Colonic mucosa (tissue), 4 donors: ENCODE measurements around the gene MSMO1. TPM values are rescaled to one million over a fixed set of nuclear protein-coding genes. Genes with fewer than 3 reads are reported as not detected.

Source experiments
- DNase-seq: peaks from one replicate; pipeline ENCODE4 v3.0.0-alpha.2; 2020
- H3K27ac ChIP-seq: fragments of 200-600 bp; one replicate; pipeline ENCODE4 v1.8.0; 2021
- H3K27me3 ChIP-seq: fragments of 200-600 bp; one replicate; pipeline ENCODE4 v1.8.0; 2021
- H3K36me3 ChIP-seq: fragments of 200-600 bp; one replicate; pipeline ENCODE4 v1.8.0; 2021
- H3K4me1 ChIP-seq: fragments of 200-600 bp; one replicate; pipeline ENCODE4 v1.8.0; 2021; ENCODE audit warnings: mild to moderate bottlenecking
- H3K4me3 ChIP-seq: fragments of 200-600 bp; one replicate; pipeline ENCODE4 v1.8.0; 2021
- H3K9ac ChIP-seq, 2 donors: one replicate each; pipeline ENCODE4 v1.7.0; 2013; ENCODE audit warnings: control low read depth in 2 of 2, low read depth in 2 of 2, low read length in 2 of 2
- H3K9me3 ChIP-seq: fragments of 200-600 bp; one replicate; pipeline ENCODE4 v1.8.0; 2021
- CTCF ChIP-seq: fragments of 200-600 bp; IDR thresholded peaks from one replicate; pipeline ENCODE4 v1.8.0; 2022; ENCODE audit warnings: antibody characterized with exemption, mild to moderate bottlenecking
- intact Hi-C: fragments of 100-400 bp; cut with DNase I; formaldehyde crosslinking; loops from one replicate; pipeline ENCODE4 v1.14.1; 2022
- total RNA-seq, 2 donors: library from RNA; stranded (reverse); fragmentation: NEBNext Ultra II Directional in 1 of 2; extraction: Animal tissue kit (Norgen Biotek cat#: 25700) in 1 of 2; gene quantifications; one replicate each; pipeline ENCODE4 v1.2.1, GENCODE V29; 2021
- donor health status: healthy.
- donor health status: DM: no; HTN: no; CAD: no.
- donor health status: DM: no; HTN: no; CAD: no.

MSMO1 gene
- total RNA-seq, 2 donors from 2014 or later: 51.7 to 290 TPM

DNA sequence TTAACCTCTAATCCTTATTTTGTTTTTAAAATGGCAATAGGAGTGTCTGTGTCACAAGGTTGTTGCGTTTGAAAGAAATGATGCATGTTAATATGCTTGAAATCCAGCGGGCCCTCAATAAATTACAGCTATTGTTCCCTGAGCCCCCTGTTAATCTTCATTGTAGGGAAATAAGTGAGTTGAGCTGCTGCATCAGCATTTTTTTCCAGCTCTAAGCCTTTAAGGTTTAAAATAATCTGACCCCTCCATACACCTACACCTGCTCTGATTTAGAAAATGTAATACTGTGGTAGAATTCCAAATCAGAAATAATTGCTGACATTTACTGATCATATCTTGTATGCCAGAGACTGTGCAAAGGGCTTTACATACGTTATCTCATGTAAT, 2.6 kb upstream of the MSMO1 start:
- DNase-seq: no peak
- H3K4me1 ChIP-seq: no peaks in the 10 kb centered on the region
- no peak overlapping the region for H3K4me3 ChIP-seq
- no peak for TF ChIP-seq CTCF
- intact Hi-C loops: loop anchor here (10.0 kb wide), 1 partner anchor 120 kb away; the partner anchor contains the start of gene KLHL2
- H3K36me3 ChIP-seq: no peaks in the 10 kb centered on the region
- H3K9me3 ChIP-seq: no peaks in the 10 kb centered on the region
- H3K27ac ChIP-seq: no peak overlapping the region
- no peak overlapping the region for H3K9ac ChIP-seq
- H3K27me3 ChIP-seq: no peaks in the 10 kb centered on the region

DNA sequence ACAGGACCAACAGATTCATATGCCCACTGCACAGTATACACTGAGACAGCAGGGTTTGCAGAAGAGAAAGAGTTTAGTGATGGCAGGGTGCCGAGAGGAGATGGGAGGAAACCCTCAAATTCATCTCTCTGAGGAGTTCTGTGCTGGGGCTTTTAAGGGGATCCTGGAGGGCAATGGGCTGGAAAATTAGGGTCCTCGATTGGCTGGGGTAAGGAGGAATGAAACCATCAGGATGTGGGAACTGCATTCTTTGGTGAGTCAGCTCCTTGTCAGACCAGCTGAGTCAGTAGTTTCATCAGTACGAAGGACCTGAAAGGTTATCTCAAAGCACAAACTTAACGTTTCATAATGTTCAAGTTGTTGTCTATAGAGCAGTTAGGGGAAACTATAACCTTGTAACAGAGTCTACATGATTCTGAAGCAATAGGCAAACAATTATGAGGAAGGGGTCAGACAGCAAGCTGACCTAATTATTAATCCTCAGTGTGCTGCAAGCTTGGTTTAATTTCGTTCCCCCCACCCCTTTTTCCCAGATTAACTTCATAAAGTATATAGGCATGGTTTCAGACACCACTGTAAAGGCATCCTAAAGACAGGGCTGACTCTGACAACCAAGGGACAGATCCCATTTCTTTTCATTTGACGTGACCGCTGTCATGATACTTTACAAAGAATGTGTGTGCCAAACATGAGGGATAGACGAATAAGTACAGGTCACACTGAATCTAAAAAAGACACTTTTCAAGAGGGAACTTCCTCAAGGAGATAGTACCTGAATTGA, 1.5 kb upstream of the MSMO1 start:
- H3K9ac ChIP-seq: no peak overlapping the region
- no peak for DNase-seq
- intact Hi-C loops: loop anchor here (10.0 kb wide), 1 partner anchor 121 kb away; the partner anchor contains the start of gene KLHL2
- no peak for TF ChIP-seq CTCF
- no peaks in the 10 kb centered on the region for H3K4me1 ChIP-seq
- no peak overlapping the region for H3K27ac ChIP-seq
- H3K9me3 ChIP-seq: no peaks in the 10 kb centered on the region
- H3K27me3 ChIP-seq: no peaks in the 10 kb centered on the region
- no peaks in the 10 kb centered on the region for H3K36me3 ChIP-seq
- H3K4me3 ChIP-seq: no peak overlapping the region

GRCh38 chr4:165326831-165327210, 648 bp upstream of the MSMO1 start:
- intact Hi-C loops: loop anchor here (10.0 kb wide), 1 partner anchor 122 kb away; the partner anchor contains the start of gene KLHL2
- peak overlapping the region; percentile 93 for H3K4me3 ChIP-seq
- no peak for TF ChIP-seq CTCF
- H3K36me3 ChIP-seq: no peaks in the 10 kb centered on the region
- peak; percentile 53 for DNase-seq
- H3K9me3 ChIP-seq: no peaks in the 10 kb centered on the region
- H3K4me1 ChIP-seq: no peaks in the 10 kb centered on the region
- no peaks in the 10 kb centered on the region for H3K27me3 ChIP-seq
- H3K27ac ChIP-seq: peak overlapping the region; percentile 91
- peak overlapping the region in 1 of 2 donors; percentile 72 for H3K9ac ChIP-seq

DNA sequence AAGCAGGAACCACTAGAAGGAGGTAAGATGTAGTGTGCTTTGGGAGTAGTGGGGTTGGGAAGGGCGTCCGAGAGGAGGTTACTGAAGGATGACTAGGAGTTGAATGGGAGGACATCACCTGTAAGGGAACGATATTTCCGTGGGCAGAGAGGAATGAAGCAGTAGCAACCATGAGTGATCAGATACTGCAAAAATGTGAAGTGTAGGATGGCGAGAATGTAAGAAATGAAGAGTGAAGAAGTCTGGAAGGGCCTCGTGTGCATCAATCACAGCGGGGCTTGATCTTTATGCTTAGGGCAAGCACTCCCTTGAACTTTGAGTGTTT, 594 bp downstream of the MSMO1 start:
- H3K27ac ChIP-seq: peak overlapping the region; percentile 91

GRCh38 chr4:165328708-165329107, 1.2 kb downstream of the MSMO1 start:
- Histone ChIP-seq H3K9ac (peak overlapping the region in 1 of 2 donors; percentile 87), H3K4me1 (no peaks in the 10 kb centered on the region), H3K27ac (peak overlapping the region; percentile 91), H3K36me3 (no peaks in the 10 kb centered on the region), H3K4me3 (peak overlapping the region; percentile 93), H3K27me3 (no peaks in the 10 kb centered on the region), H3K9me3 (no peaks in the 10 kb centered on the region)
- intact Hi-C loops: loop anchor here (10.0 kb wide), 1 partner anchor 124 kb away; the partner anchor contains the start of gene KLHL2
- peak; percentile 38 for DNase-seq
- TF ChIP-seq CTCF: no peak

More for the DNA sequence above, 594 bp downstream of the MSMO1 start:
- intact Hi-C loops: loop anchor here (10.0 kb wide), 1 partner anchor 123 kb away; the partner anchor contains the start of gene KLHL2
- DNase-seq: no peak
- Histone ChIP-seq H3K9ac (peak overlapping the region; percentile 81 to 87), H3K4me1 (no peaks in the 10 kb centered on the region), H3K36me3 (no peaks in the 10 kb centered on the region), H3K4me3 (peak overlapping the region; percentile 93), H3K9me3 (no peaks in the 10 kb centered on the region), H3K27me3 (no peaks in the 10 kb centered on the region)
- TF ChIP-seq CTCF: no peak
